BLaER1 (cell line): ENCODE results near the gene EPHB4.

Experiments used
- H3K27ac ChIP-seq: shearing (Covaris generic); formaldehyde crosslinking; 2 replicates; pipeline ENCODE4 v1.8.1; 2022
- H3K27me3 ChIP-seq: shearing (Covaris generic); formaldehyde crosslinking; 2 replicates; pipeline ENCODE4 v1.8.1; 2022
- H3K36me3 ChIP-seq: shearing (Covaris generic); formaldehyde crosslinking; 2 replicates; pipeline ENCODE4 v1.8.1; 2022
- H3K4me1 ChIP-seq: shearing (Covaris generic); formaldehyde crosslinking; 2 replicates; pipeline ENCODE4 v1.8.1; 2022
- H3K4me2 ChIP-seq: shearing (Covaris generic); formaldehyde crosslinking; 2 replicates; pipeline ENCODE4 v1.8.1; 2022
- H3K4me3 ChIP-seq: shearing (Covaris generic); formaldehyde crosslinking; 2 replicates; pipeline ENCODE4 v1.8.1; 2022
- H3K9ac ChIP-seq: shearing (Covaris generic); formaldehyde crosslinking; 2 replicates; pipeline ENCODE4 v1.8.1; 2022
- H3K9me3 ChIP-seq: shearing (Covaris generic); formaldehyde crosslinking; 2 replicates; pipeline ENCODE4 v1.8.1; 2022
- H4K20me1 ChIP-seq: shearing (Covaris generic); formaldehyde crosslinking; 2 replicates; pipeline ENCODE4 v1.8.1; 2022
- Cebpa-rat ChIP-seq: shearing (Covaris generic); IDR thresholded peaks from 2 replicates; pipeline ENCODE4 v1.8.1; 2022

The EPHB4 gene

DNA sequence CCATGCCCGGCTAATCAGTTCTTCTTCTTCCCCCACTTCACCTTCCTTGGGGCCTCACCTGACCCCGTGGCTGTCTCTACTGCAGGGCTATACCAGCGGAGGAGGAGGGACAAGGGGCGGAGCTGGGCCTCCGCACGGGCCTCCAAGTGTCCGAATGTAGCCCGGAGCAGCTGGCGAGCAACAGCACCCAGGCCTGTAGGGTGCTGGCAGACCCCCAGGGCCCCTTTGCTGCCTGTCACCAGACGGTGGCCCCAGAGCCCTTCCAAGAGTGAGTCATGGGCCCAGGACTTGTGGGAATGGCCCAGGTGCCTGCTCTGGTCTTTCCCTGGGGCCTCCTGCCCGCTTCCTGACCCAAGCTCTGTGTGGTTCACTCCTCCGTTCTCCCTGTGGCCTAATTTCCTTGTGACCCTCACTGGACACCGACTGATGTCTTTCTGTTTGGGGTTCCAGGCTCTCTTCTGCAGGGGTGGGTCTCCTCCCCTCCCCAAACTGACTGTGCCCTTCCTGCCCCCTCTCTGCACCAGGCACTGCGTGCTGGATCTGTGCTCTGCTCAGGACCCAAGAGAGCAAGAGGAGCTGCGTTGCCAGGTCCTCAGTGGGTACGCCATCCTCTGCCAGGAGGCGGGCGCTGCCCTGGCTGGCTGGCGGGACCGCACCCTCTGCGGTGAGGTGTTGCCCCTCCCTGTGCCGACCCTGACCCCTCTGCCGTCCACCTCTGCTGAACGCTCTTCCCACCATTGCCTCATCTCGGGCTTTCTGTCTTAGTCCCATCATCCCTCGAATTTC lies 35.2 kb downstream of the EPHB4 start:
- H3K4me2 ChIP-seq: peak overlapping the region; percentile 57
- 0 out of 2 replicates have a peak overlapping the region, but pooled peaks have one; percentile 38 for H3K9ac ChIP-seq
- no peaks in the 10 kb centered on the region for H3K9me3 ChIP-seq
- H3K4me3 ChIP-seq: no peak overlapping the region
- no peaks in the 10 kb centered on the region for H3K27me3 ChIP-seq
- peak overlapping the region; percentile 53 for H3K27ac ChIP-seq
- no peak for TF ChIP-seq Cebpa-rat
- H4K20me1 ChIP-seq: no peaks in the 10 kb centered on the region
- H3K4me1 ChIP-seq: peaks cover 62% of the 10 kb centered on the region
- H3K36me3 ChIP-seq: no peaks in the 10 kb centered on the region

DNA sequence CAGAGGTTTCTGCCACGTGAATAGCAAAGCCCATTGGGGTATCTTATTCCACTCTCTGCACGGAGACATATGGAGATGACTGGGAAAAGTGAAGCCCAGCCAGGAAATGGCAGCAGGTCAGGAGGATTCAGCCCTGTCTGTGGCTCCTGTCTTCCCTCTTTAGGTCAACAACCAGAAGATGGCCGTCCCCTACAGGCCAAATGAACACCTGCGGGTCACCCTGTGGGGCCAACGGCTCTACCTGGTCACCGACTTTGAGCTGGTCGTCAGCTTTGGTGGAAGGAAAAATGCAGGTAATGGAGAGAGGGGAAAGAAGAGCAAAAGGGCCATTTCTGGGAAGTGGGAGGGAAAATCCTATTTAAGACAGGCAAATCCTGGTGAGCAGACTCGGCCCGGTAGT lies 38.3 kb downstream of the EPHB4 start:
- Histone ChIP-seq H3K4me1 (peaks cover 62% of the 10 kb centered on the region), H3K27ac (no peak overlapping the region), H3K36me3 (no peaks in the 10 kb centered on the region), H3K4me3 (no peak overlapping the region), H3K27me3 (no peaks in the 10 kb centered on the region), H3K4me2 (no peak overlapping the region), H3K9me3 (peaks cover 3% of the 10 kb centered on the region), H3K9ac (no peak overlapping the region), H4K20me1 (no peaks in the 10 kb centered on the region)
- TF ChIP-seq Cebpa-rat: no peak

DNA sequence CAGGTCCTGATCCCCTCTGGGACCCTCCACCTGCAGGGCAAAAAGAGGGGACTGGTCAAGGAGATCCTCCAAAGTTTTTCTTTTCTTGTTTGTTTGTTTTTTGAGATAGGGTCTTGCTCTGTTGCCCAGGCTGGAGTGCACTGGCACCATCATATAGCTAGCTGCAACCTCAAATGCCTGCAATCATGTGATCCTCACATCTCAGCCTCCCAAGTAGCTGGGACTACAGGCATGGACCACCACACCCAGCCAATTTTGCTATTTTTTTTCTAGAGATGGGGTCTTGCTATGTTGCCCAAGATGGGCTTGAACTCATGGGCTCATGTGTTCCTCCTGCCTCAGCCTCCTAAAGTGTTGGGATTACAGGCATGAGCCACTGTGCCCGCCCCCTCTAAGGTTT lies 41.0 kb downstream of the EPHB4 start:
- Histone ChIP-seq H3K4me2 (peak overlapping the region; percentile 85), H3K4me3 (peak overlapping the region; percentile 56), H3K4me1 (peaks cover 37% of the 10 kb centered on the region), H3K36me3 (no peaks in the 10 kb centered on the region), H3K27me3 (no peaks in the 10 kb centered on the region), H4K20me1 (no peaks in the 10 kb centered on the region), H3K9ac (peak overlapping the region; percentile 63; the same call in 1 of the 2 replicates), H3K27ac (peak overlapping the region; percentile 82), H3K9me3 (peaks cover 3% of the 10 kb centered on the region)
- no peak for TF ChIP-seq Cebpa-rat

DNA sequence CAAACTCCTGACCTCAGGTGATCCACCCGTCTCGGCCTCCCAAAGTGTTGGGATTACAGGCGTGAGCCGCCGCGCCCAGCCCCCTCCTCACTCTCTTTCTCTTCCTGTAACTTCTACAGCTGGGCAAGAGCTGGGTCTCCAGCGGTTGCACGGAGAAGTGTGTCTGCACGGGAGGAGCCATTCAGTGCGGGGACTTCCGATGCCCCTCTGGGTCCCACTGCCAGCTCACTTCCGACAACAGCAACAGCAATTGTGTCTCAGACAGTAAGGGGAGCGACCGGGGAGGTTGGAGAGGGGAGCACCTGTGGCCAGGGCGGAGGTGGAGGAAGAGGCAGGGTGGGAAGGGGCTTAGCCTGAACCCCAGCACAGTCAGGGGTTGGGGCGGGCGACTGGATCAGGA lies 41.4 kb downstream of the EPHB4 start:
- peak overlapping the region; percentile 63; the same call in 1 of the 2 replicates for H3K9ac ChIP-seq

DNA sequence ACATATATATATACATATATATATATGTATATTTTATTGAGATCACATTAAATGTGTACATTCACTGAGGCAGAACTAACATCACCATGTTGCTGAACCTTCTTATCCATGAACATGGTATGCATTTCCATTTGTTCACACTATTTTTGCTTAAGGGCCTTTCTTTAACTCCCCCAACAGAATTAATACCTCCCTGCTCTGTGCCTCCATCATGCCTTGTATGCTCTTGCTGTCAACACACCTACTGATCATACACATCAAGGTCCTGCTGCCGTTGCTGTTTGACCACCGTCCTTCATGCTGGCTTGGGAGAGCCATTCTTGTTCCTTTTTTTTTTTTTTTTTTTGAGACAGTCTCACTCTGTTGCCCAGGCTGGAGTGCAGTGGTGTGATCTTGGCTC lies 43.5 kb downstream of the EPHB4 start:
- Histone ChIP-seq H3K4me3 (no peak overlapping the region), H3K4me1 (peaks cover 27% of the 10 kb centered on the region), H3K27ac (no peak overlapping the region), H3K9me3 (peaks cover 3% of the 10 kb centered on the region), H3K36me3 (no peaks in the 10 kb centered on the region), H3K4me2 (no peak overlapping the region), H4K20me1 (no peaks in the 10 kb centered on the region), H3K9ac (no peak overlapping the region), H3K27me3 (no peaks in the 10 kb centered on the region)
- TF ChIP-seq Cebpa-rat: no peak

More for the DNA sequence above, 41.4 kb downstream of the EPHB4 start:
- Histone ChIP-seq H3K4me2 (peak overlapping the region; percentile 85), H3K4me1 (peaks cover 34% of the 10 kb centered on the region), H3K9me3 (peaks cover 3% of the 10 kb centered on the region), H3K27me3 (no peaks in the 10 kb centered on the region), H3K27ac (peak overlapping the region; percentile 82), H4K20me1 (no peaks in the 10 kb centered on the region), H3K36me3 (no peaks in the 10 kb centered on the region), H3K4me3 (peak overlapping the region; percentile 56)
- TF ChIP-seq Cebpa-rat: no peak

DNA sequence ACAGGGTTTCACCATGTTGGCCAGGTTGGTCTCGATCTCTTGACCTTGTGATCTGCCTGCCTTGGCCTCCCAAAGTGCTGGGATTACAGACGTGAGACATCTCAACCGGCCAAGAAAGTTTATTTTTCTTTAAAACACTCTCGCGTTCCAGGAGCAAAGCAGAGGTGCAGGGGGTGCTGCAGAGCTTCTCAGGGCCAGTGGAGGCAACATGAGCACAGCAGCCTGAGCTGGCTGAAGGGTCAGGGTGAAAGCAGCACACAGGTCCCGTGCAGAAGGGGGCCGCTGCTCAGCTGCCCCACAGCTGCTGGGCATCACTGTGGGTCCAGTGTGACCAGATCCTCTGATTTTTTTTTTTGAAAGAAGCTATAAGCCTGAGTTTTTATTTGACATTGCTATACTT lies 46.1 kb downstream of the EPHB4 start:
- H3K9ac ChIP-seq: no peak overlapping the region
- no peak for TF ChIP-seq Cebpa-rat
- H3K4me1 ChIP-seq: peaks cover 13% of the 10 kb centered on the region
- peaks cover 3% of the 10 kb centered on the region for H3K9me3 ChIP-seq
- H3K27ac ChIP-seq: no peak overlapping the region
- H3K4me3 ChIP-seq: no peak overlapping the region
- H3K36me3 ChIP-seq: no peaks in the 10 kb centered on the region
- H3K27me3 ChIP-seq: no peaks in the 10 kb centered on the region
- H4K20me1 ChIP-seq: no peaks in the 10 kb centered on the region
- no peak overlapping the region for H3K4me2 ChIP-seq

DNA sequence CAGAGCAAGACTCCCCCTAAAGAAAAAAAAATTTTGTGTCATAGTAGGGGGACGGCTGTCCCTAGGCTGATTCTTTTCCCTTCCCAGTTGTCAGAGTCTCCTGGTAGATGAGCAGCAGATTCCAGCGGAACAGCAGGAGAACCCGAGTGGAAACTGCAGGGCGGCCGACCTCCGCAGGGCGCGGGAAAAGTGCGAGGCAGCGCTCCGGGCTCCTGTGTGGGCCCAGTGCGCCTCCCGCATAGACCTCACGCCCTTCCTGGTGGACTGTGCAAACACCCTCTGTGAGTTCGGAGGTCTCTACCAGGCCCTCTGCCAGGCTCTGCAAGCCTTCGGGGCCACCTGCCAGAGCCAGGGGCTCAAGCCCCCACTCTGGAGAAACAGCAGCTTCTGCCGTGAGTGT lies 48.0 kb downstream of the EPHB4 start:
- TF ChIP-seq Cebpa-rat: no peak
- Histone ChIP-seq H4K20me1 (no peaks in the 10 kb centered on the region), H3K4me3 (no peak overlapping the region), H3K27ac (no peak overlapping the region), H3K36me3 (no peaks in the 10 kb centered on the region), H3K4me1 (no peaks in the 10 kb centered on the region), H3K9ac (no peak overlapping the region), H3K4me2 (no peak overlapping the region), H3K27me3 (no peaks in the 10 kb centered on the region), H3K9me3 (peaks cover under 1% of the 10 kb centered on the region)

DNA sequence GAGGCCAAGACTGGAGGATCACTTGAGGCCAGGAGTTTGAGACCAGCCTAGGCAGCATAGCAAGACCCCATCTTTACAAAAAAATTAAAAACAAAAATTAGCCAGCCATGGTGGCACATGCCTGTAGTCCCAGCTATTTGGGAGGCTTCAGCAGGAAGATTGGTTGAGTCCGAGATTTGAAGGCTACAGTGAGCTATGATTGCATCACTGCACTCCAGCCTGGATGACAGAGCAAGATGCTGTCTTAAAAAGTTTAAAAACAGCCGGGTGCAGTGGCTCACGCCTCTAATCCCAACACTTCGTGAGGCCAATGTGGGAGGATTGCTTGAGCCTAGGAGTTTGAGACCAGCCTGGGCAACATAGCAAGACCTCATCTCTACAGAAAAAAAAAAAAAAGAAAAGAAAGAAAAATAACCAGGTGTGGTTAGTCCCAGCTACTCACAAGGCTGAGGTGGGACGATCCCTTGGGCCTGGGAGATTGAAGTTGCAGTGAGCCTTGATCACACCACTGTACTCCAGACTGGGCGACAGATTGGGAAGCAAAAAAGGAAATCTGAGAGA lies 49.2 kb downstream of the EPHB4 start:
- TF ChIP-seq Cebpa-rat: no peak
- no peak overlapping the region for H3K4me3 ChIP-seq

DNA sequence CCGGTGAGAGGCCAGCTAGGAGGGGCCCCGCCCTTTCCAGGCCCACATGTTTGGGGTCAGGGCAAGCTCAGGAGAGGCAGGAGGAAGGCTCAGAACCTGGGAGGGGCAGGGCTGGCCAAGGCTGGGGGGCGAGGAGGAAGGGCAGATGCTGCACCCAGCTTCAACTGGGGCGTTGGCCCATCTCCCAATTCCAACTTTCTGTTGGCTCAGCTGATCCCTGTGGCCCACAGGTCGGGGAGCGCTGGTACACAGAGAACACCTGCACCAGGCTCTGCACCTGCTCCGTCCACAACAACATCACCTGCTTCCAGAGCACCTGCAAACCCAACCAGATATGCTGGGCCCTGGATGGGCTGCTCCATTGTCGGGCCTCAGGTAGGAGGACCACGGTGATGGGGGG lies 53.8 kb downstream of the EPHB4 start:
- Histone ChIP-seq H3K27me3 (no peaks in the 10 kb centered on the region), H3K9ac (no peak overlapping the region), H3K36me3 (no peaks in the 10 kb centered on the region), H3K4me3 (no peak overlapping the region), H4K20me1 (no peaks in the 10 kb centered on the region), H3K9me3 (no peaks in the 10 kb centered on the region), H3K27ac (no peak overlapping the region), H3K4me1 (no peaks in the 10 kb centered on the region), H3K4me2 (no peak overlapping the region)
- TF ChIP-seq Cebpa-rat: no peak

More for the DNA sequence above, 49.2 kb downstream of the EPHB4 start:
- no peak overlapping the region for H3K4me2 ChIP-seq
- H3K36me3 ChIP-seq: no peaks in the 10 kb centered on the region
- H3K9ac ChIP-seq: no peak overlapping the region; the same call in 1 of the 2 replicates
- H4K20me1 ChIP-seq: no peaks in the 10 kb centered on the region
- no peak overlapping the region for H3K27ac ChIP-seq
- no peaks in the 10 kb centered on the region for H3K27me3 ChIP-seq
- no peaks in the 10 kb centered on the region for H3K9me3 ChIP-seq
- H3K4me1 ChIP-seq: no peaks in the 10 kb centered on the region

DNA sequence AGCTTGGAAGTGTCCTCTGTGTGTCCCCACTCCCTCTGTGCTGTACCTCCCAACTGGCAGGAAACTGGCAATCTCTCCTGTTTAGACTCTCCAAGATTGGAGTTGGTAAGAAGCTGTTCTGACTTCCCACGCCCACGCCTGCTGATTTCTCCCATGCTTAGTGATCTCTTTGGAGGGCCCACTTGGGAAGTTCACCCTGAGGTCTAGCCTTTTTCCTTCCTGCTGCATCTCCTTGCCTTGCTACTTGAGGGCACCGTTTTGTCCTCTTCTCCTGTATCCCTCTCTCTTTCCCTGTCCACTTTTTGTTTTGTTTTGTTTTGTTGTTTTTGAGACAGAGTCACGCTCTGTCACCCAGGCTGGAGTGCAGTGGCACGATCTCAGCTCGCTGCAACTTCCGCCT lies 58.5 kb downstream of the EPHB4 start:
- H3K9me3 ChIP-seq: no peaks in the 10 kb centered on the region
- H3K27ac ChIP-seq: no peak overlapping the region

More for the DNA sequence above, 58.5 kb downstream of the EPHB4 start:
- Histone ChIP-seq H3K27me3 (no peaks in the 10 kb centered on the region), H3K4me3 (no peak overlapping the region), H3K9ac (no peak overlapping the region), H3K4me2 (no peak overlapping the region), H3K4me1 (peaks cover 17% of the 10 kb centered on the region), H3K36me3 (no peaks in the 10 kb centered on the region), H4K20me1 (no peaks in the 10 kb centered on the region)
- TF ChIP-seq Cebpa-rat: no peak
